Activated CD8-positive, alpha-beta T cell treated with anti-CD3 and anti-CD28 coated beads for 36 hours (primary cell): ENCODE results near the gene KDM2A. TPM values are rescaled to one million over a fixed set of nuclear protein-coding genes. Genes with fewer than 3 reads are reported as not detected.
A peak's percentile ranks its signal among the peaks of the same experiment; 100 is the strongest.

Source experiments
- ATAC-seq: fragments of 200-7000 bp; cut with Tn5 transposase; one replicate; pipeline ENCODE4 v1.10.0; 2021; ENCODE audit warnings: mild to moderate bottlenecking, moderate library complexity
- CTCF ChIA-PET: fragments of 350-600 bp; sonication (Branson Sonifier 250); formaldehyde crosslinking; loops from one replicate; lab custom pipeline; 2021; ENCODE audit warnings: antibody characterized with exemption; lab: Charles Lee
- POLR2A ChIA-PET: fragments of 350-600 bp; sonication (Branson Sonifier 250); formaldehyde crosslinking; loops from one replicate; lab custom pipeline; 2021; ENCODE audit warnings: antibody characterized with exemption; lab: Charles Lee
- DNase-seq: peaks from one replicate; pipeline ENCODE4 v3.0.0-alpha.2; 2020
- H3K27ac Mint-ChIP-seq: one replicate; pipeline ENCODE4 v1.8.0; 2021; ENCODE audit warnings: mild to moderate bottlenecking, mixed read lengths
- H3K27me3 Mint-ChIP-seq: one replicate; pipeline ENCODE4 v1.8.0; 2021; ENCODE audit warnings: mixed read lengths
- H3K36me3 Mint-ChIP-seq: one replicate; pipeline ENCODE4 v1.8.0; 2021; ENCODE audit warnings: low read depth, mixed read lengths
- H3K4me1 Mint-ChIP-seq: one replicate; pipeline ENCODE4 v1.8.0; 2021; ENCODE audit warnings: low read depth, mixed read lengths
- H3K4me3 Mint-ChIP-seq: one replicate; pipeline ENCODE4 v1.8.0; 2021; ENCODE audit warnings: mild to moderate bottlenecking, moderate library complexity, mixed read lengths
- H3K9me3 Mint-ChIP-seq: one replicate; pipeline ENCODE4 v1.8.0; 2021; ENCODE audit warnings: mixed read lengths
- intact Hi-C: fragments of 100-400 bp; cut with micrococcal nuclease; formaldehyde crosslinking; loops from one replicate; pipeline ENCODE4 v1.10.0; 2022
- total RNA-seq, 2 experiments: library from RNA; stranded (reverse); gene quantifications; one replicate each; pipeline ENCODE4 v1.2.3, GENCODE V29; 2021
- TF ChIP-seq, protein P1 (sequence below): fragments of 200-600 bp; IDR thresholded peaks from one replicate; pipeline ENCODE4 v1.8.0; 2022; ENCODE audit warnings: antibody characterized with exemption, mild to moderate bottlenecking

KDM2A gene
- total RNA-seq, 2 experiments from 2014 or later, result 79.6 to 88.1 TPM

DNA sequence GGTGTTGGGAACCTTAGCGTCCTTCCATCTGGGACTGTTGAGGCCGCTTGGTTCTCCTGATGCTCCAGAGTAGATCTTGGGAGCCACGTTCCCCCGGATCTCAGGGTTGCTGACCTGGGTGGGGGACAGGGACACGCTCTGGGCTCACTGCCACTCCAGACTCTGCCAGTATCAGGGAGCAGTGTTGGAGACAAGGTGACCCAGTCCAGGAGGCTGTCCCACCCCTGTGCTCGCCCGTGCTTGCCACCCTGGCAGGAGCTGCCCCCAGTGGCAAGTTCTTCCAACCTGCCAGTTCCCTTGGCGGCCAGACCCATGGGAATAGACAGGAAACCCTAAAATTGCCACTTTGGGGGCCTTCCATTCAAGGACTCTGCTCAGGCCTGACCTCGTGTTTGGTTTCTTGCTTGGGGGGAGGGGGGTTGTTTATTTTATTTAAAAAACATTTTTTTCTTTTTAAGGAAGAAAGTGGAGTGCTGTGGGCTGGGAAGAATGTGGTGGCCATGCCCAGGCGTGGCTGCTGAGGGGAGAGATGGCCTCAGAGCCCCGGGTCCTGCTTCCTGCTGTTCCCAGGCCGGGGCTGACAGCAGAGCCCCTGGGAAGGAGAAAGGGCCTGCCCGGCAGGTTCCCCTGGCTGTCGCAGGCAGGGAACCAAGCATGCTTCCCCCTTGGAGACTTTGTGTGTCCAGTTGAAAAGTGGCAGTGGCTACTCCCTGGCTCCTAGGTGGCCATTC lies 154.4 kb downstream of the KDM2A start:
- H3K4me3 Mint-ChIP-seq, result peak overlapping the region; percentile 90
- no peak for ATAC-seq
- ChIA-PET CTCF (interaction anchor here (1.4 to 7.1 kb wide), 5 partner anchors 10 to 78 kb away, joined by 4 to 55 read pairs (median 6); partner anchors contain the start of genes ANKRD13D and SSH3), POLR2A (interaction anchor here (0.9 to 19.8 kb wide), 7 partner anchors 7 to 44 kb away, joined by 3 to 308 read pairs (median 16); partner anchors contain the start of genes ANKRD13D and SSH3)
- intact Hi-C loops, result no loop called here
- H3K27ac Mint-ChIP-seq, result peak overlapping the region; percentile 97
- H3K4me1 Mint-ChIP-seq, result peaks cover 70% of the 10 kb centered on the region
- DNase-seq, result no peak
- H3K9me3 Mint-ChIP-seq, result no peaks in the 10 kb centered on the region
- TF ChIP-seq, protein P1, sequence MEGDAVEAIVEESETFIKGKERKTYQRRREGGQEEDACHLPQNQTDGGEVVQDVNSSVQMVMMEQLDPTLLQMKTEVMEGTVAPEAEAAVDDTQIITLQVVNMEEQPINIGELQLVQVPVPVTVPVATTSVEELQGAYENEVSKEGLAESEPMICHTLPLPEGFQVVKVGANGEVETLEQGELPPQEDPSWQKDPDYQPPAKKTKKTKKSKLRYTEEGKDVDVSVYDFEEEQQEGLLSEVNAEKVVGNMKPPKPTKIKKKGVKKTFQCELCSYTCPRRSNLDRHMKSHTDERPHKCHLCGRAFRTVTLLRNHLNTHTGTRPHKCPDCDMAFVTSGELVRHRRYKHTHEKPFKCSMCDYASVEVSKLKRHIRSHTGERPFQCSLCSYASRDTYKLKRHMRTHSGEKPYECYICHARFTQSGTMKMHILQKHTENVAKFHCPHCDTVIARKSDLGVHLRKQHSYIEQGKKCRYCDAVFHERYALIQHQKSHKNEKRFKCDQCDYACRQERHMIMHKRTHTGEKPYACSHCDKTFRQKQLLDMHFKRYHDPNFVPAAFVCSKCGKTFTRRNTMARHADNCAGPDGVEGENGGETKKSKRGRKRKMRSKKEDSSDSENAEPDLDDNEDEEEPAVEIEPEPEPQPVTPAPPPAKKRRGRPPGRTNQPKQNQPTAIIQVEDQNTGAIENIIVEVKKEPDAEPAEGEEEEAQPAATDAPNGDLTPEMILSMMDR, result no peak
- H3K27me3 Mint-ChIP-seq, result no peaks in the 10 kb centered on the region
- peaks cover 81% of the 10 kb centered on the region for H3K36me3 Mint-ChIP-seq

DNA sequence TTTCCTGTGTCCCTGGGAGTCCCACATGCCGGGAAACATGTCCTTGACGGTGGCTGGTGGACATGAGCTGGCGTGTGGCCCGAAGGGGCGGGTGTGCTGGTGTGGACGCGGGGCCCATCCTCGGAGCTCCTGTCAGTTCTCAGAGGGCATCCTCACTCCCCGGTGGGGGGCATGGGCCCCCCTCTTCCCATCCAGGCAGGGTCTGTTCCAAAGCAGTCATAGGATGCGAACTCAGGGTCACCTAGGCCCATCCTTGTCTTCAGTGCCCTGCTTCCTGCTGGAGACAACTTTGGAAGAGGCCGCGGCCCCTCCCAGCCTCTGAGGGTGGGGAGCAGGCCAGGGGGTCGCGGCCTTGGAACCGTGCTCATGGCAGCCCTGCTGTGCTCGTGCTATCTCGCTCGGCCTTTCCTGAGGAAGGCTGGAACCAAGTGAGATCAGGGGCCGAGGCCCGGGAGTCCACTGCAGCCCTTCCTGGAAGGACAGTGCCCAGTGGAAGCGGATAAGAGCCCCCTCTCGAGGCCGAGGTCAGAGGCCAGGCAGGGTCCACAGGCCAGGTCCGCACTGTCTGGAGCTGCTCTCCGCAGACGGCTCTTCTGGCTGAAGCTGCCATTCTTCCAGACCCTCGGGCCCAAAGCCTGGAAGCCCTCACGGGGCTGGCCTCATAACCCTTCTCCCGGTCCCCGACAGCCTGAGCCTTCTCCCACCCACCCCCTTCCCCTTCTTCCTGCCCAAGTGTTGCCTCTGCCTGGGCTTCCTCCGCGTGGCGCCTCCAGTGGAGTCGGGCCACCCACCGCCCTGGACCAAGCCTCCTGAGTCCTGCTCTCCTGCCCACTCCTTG lies 155.9 kb downstream of the KDM2A start:
- TF ChIP-seq, protein P1, result no peak
- DNase-seq (no peak), ATAC-seq (no peak)
- H3K4me1 Mint-ChIP-seq, result peaks cover 71% of the 10 kb centered on the region
- peak overlapping the region; percentile 71 for H3K4me3 Mint-ChIP-seq
- intact Hi-C loops, result no loop called here
- H3K36me3 Mint-ChIP-seq, result peaks cover 80% of the 10 kb centered on the region
- H3K9me3 Mint-ChIP-seq, result no peaks in the 10 kb centered on the region
- POLR2A ChIA-PET, result interaction anchor here (1.1 to 19.8 kb wide), 4 partner anchors 8 to 128 kb away, joined by 3 to 308 read pairs (median 4); partner anchors contain the start of gene ANKRD13D
- peak overlapping the region; percentile 97 for H3K27ac Mint-ChIP-seq
- CTCF ChIA-PET, result interaction anchor here (1.6 to 3.9 kb wide), 2 partner anchors 12 to 13 kb away, joined by 4 to 21 read pairs; partner anchors contain the start of gene ANKRD13D
- H3K27me3 Mint-ChIP-seq, result no peaks in the 10 kb centered on the region

GRCh38 chr11:67275606-67276409 lies 156.7 kb downstream of the KDM2A start:
- H3K4me1 Mint-ChIP-seq, result peaks cover 63% of the 10 kb centered on the region
- H3K4me3 Mint-ChIP-seq, result peak overlapping the region; percentile 71
- DNase-seq, result peak; percentile 66
- TF ChIP-seq, protein P1, result no peak
- ChIA-PET POLR2A (interaction anchor here (1.4 to 19.8 kb wide), 5 partner anchors 6 to 127 kb away, joined by 4 to 308 read pairs (median 22); partner anchors contain the start of genes ANKRD13D and GRK2), CTCF (interaction anchor here (0.8 to 3.9 kb wide), 2 partner anchors 12 to 41 kb away, joined by 3 to 21 read pairs; partner anchors contain the start of gene ANKRD13D)
- H3K36me3 Mint-ChIP-seq, result peaks cover 80% of the 10 kb centered on the region
- H3K9me3 Mint-ChIP-seq, result no peaks in the 10 kb centered on the region
- H3K27me3 Mint-ChIP-seq, result no peaks in the 10 kb centered on the region
- ATAC-seq, result no peak
- intact Hi-C loops, result no loop called here
- H3K27ac Mint-ChIP-seq, result peak overlapping the region; percentile 97

DNA sequence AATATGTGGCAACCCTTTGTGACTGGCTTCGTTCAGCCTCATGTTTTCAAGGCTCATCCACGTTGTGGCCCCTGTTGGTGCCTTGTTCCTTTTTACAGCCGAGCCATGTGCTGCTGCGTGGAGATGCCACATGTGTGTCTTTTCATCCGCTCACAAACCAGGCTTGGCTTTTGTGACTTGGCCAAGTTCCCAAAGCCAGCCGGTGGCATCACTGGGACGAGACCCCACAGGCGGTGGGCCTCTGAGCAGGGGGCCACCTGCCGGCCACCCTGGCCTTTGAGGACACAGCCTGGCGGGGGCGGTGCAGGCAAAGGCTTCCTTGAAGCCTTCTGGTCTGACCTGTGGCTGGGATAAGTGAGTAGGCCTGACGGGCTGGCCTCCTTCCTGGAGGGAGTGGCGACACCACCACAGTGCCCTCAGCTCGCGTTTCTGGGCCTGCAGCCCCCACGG lies 157.7 kb downstream of the KDM2A start:
- Mint-ChIP-seq H3K9me3 (no peaks in the 10 kb centered on the region), H3K36me3 (peaks cover 72% of the 10 kb centered on the region)

More for the DNA sequence above, 157.7 kb downstream of the KDM2A start:
- H3K27me3 Mint-ChIP-seq, result no peaks in the 10 kb centered on the region
- ChIA-PET POLR2A (interaction anchor here (0.6 to 19.8 kb wide), 9 partner anchors 7 to 96 kb away, joined by 3 to 308 read pairs (median 4); partner anchors contain the start of genes ANKRD13D, CLCF1 and GRK2), CTCF (interaction anchor here (0.8 to 3.9 kb wide), 9 partner anchors 9 to 106 kb away, joined by 3 to 21 read pairs (median 4); partner anchors contain the start of genes ANKRD13D and GRK2)
- H3K4me1 Mint-ChIP-seq, result peaks cover 59% of the 10 kb centered on the region
- peak overlapping the region; percentile 71 for H3K4me3 Mint-ChIP-seq
- peak overlapping the region; percentile 97 for H3K27ac Mint-ChIP-seq
- intact Hi-C loops, result no loop called here
- TF ChIP-seq, protein P1, result peak; percentile 22
- DNase-seq (peak; percentile 83), ATAC-seq (peak; percentile 46)
